Upper lobe of left lung (tissue), 6 donors: ENCODE data around the gene STAT4. TPM values are rescaled to one million over a fixed set of nuclear protein-coding genes. Genes with fewer than 3 reads are reported as not detected.

Experiments
- ATAC-seq, 2 donors: fragments of 200-7000 bp; cut with Tn5 transposase; one replicate each; pipeline ENCODE4 v1.9.1; 2022; ENCODE audit warnings: mild to moderate bottlenecking in 2 of 2, moderate library complexity in 2 of 2; ENCODE audit not compliant: low FRiP score in 2 of 2
- DNase-seq, 2 donors: peaks; one replicate each; pipeline ENCODE4 v3.0.0-alpha.2; 2019 to 2020
- H3K27ac ChIP-seq, 4 donors: fragments of 200-600 bp; sonication (generic); one replicate each; pipeline ENCODE4 v1.5.1; 2016 to 2019
- H3K27me3 ChIP-seq, 4 donors: fragments of 200-600 bp; sonication (generic); one replicate each; pipeline ENCODE4 v1.5.1; 2017 to 2019
- H3K36me3 ChIP-seq, 4 donors: fragments of 200-600 bp; sonication (generic); one replicate each; pipeline ENCODE4 v1.5.1; 2016 to 2019
- H3K4me1 ChIP-seq, 4 donors: fragments of 200-600 bp; sonication (generic); one replicate each; pipeline ENCODE4 v1.5.1; 2018 to 2019
- H3K4me3 ChIP-seq, 4 donors: fragments of 200-600 bp; sonication (generic); one replicate each; pipeline ENCODE4 v1.5.1; 2017 to 2019; ENCODE audit warnings: mild to moderate bottlenecking in 2 of 4, moderate library complexity in 1 of 4
- H3K9me3 ChIP-seq, 4 donors: fragments of 200-600 bp; sonication (generic); one replicate each; pipeline ENCODE4 v1.5.1; 2018 to 2019
- CTCF ChIP-seq, 6 experiments: fragments of 450-650 bp in 4 of 6; fragments of 200-600 bp in 2 of 6; sonication (generic) in 2 of 6; IDR thresholded peaks; one replicate each; pipeline ENCODE4 v1.5.1; 2016 to 2019; ENCODE audit warnings: antibody characterized with exemption in 6 of 6
- EP300 ChIP-seq, 4 donors: sonication (generic); formaldehyde crosslinking; IDR thresholded peaks; one replicate each; pipeline ENCODE4 v1.5.1; 2017; ENCODE audit warnings: antibody characterized with exemption in 4 of 4, control low read depth in 2 of 4
- POLR2A ChIP-seq, 4 donors: fragments of 450-650 bp; IDR thresholded peaks; one replicate each; pipeline ENCODE4 v1.5.1; 2016 to 2017; ENCODE audit warnings: antibody characterized with exemption in 4 of 4, mild to moderate bottlenecking in 2 of 4
- POLR2AphosphoS5 ChIP-seq, 2 donors: sonication (generic); formaldehyde crosslinking; IDR thresholded peaks; one replicate each; pipeline ENCODE4 v1.5.1; 2017; ENCODE audit warnings: antibody characterized with exemption in 2 of 2
- WGBS, 2 donors: methylation state at CpG; one replicate each; pipeline ENCODE4 v1.1.5; 2017 to 2018; 5-methylcytosine and 5-hydroxymethylcytosine counted together
- total RNA-seq, 6 donors: library from RNA; depleted of rRNA in 4 of 6; stranded (reverse); fragments of >200 nt in 4 of 6; gene quantifications; one replicate each; pipeline versions ENCODE4 v1.1.0 to v1.2.1, GENCODE V29; 2016 to 2021
- donor health status: DM: no; HTN: no; CAD: no; lungs with moderate emphysema.
- donor health status: DM: no; HTN: yes; CAD: no; lungs with severe emphysema.

STAT4 gene
- total RNA-seq, 6 donors from 2014 or later, result 3.6 to 11.9 (median 6.0) TPM

DNA sequence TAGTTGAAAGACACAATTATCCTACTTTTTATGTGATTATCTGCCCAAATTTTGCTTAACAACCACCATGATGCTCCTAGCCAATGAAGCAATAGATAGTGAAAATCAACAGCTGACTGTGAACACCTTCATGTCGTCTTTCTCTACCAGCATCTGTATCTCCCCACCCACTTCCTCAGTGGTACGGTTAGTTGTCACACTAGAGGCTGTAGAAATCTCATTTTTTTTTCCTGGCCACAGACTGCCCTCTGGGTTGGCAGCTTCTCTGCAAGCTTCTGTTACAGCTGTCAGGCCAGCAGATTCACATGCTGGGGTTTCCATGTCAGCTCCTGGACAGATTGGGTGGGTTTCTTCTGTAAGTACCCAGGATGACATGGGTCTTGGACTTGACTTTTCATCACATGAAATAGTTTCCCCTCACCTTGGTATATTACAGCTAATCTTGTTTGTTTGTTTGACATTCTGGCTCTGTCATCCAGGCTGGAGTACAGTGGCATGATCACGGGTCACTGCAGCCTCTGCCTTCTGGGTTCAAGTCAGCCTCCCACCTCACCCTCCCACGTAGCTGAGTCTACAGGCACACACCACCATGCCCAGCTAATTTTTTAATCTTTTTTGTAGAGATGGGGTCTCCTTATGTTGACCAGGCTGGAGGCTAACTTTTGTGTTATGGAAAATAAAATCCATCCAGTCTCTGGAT is 24.3 kb downstream of the STAT4 start:
- ATAC-seq, result no peak
- Histone ChIP-seq H3K27me3 (no peaks in the 10 kb centered on the region), H3K27ac (no peak overlapping the region), H3K4me3 (no peak overlapping the region), H3K9me3 (no peaks in the 10 kb centered on the region), H3K4me1 (no peaks in the 10 kb centered on the region), H3K36me3 (no peaks in the 10 kb centered on the region)
- DNase-seq, result peak in 1 of 2 donors; percentile 22
- TF ChIP-seq POLR2A (IDR thresholded peaks at IDR 0.05), result no peak
- no peak for TF ChIP-seq EP300 (IDR thresholded peaks at IDR 0.05)
- TF ChIP-seq CTCF (IDR thresholded peaks at IDR 0.05), result no peak
- TF ChIP-seq POLR2AphosphoS5 (IDR thresholded peaks at IDR 0.05), result no peak
- WGBS, 2 donors, result 63% methylated on average over 4 of the region's 4 CpGs

DNA sequence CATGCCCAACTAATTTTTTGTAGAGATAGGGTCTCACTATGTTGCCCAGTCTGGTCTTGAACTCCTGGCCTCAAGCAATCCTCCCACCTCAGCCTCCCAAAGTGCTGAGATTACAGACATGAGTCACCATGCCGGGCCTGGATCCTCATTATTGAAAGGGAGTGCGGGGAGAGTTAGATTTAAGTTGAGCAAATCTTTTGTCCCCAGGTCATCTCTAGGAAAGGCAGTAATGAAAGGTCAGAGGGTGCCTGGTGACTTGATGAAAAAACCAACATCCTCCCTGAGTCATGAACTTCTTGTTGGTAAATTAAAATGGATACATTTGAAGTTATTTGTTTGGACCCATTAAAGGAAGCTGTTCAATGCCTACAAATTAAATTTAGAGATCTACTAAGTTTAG is 25.1 kb downstream of the STAT4 start:
- no peak overlapping the region for H3K4me3 ChIP-seq
- DNase-seq (no peak), ATAC-seq (no peak)
- no peaks in the 10 kb centered on the region for H3K4me1 ChIP-seq
- H3K27ac ChIP-seq, result no peak overlapping the region
- 40 to 44% methylated on average over 2 of the region's 2 CpGs for WGBS, 2 donors
- H3K9me3 ChIP-seq, result no peaks in the 10 kb centered on the region
- TF ChIP-seq EP300 (IDR thresholded peaks at IDR 0.05), result no peak
- H3K27me3 ChIP-seq, result no peaks in the 10 kb centered on the region
- H3K36me3 ChIP-seq, result no peaks in the 10 kb centered on the region

- DNase-seq, result no peak
- no peaks in the 10 kb centered on the region for H3K36me3 ChIP-seq
- 87 to 89% methylated on average over 2 of the region's 2 CpGs for WGBS, 2 donors
- TF ChIP-seq EP300 (IDR thresholded peaks at IDR 0.05) (no peak), POLR2AphosphoS5 (IDR thresholded peaks at IDR 0.05) (no peak), POLR2A (IDR thresholded peaks at IDR 0.05) (no peak), CTCF (IDR thresholded peaks at IDR 0.05) (no peak)
- no peaks in the 10 kb centered on the region for H3K4me1 ChIP-seq
- H3K9me3 ChIP-seq, result no peaks in the 10 kb centered on the region
- H3K27me3 ChIP-seq, result no peaks in the 10 kb centered on the region
- H3K4me3 ChIP-seq, result no peak overlapping the region
- no peak overlapping the region for H3K27ac ChIP-seq
- no peak for ATAC-seq
Measured at GRCh38 chr2:191122638-191123294, 28.0 kb downstream of the STAT4 start.

- ATAC-seq, result no peak
Measured at GRCh38 chr2:191117341-191117740, 33.5 kb downstream of the STAT4 start.

More at GRCh38 chr2:191117341-191117740, 33.5 kb downstream of the STAT4 start:
- Histone ChIP-seq H3K4me3 (no peak overlapping the region), H3K36me3 (no peaks in the 10 kb centered on the region), H3K4me1 (peaks cover 0 to 6% (median 1%) of the 10 kb centered on the region in 4 donors), H3K27ac (no peak overlapping the region), H3K27me3 (no peaks in the 10 kb centered on the region), H3K9me3 (no peaks in the 10 kb centered on the region)
- WGBS, 2 donors, result 47 to 52% methylated on average over 3 of the region's 3 CpGs
- no peak for TF ChIP-seq POLR2AphosphoS5 (IDR thresholded peaks at IDR 0.05)
- no peak for TF ChIP-seq EP300 (IDR thresholded peaks at IDR 0.05)
- no peak for TF ChIP-seq POLR2A (IDR thresholded peaks at IDR 0.05)
- no peak for TF ChIP-seq CTCF (IDR thresholded peaks at IDR 0.05)
- DNase-seq, result no peak
